ENCODE results near the gene ALDOB. TPM values are rescaled to one million over a fixed set of nuclear protein-coding genes. Genes with fewer than 3 reads are reported as not detected.

The ALDOB gene
- total and polyA plus RNA-seq, 2 of the 13 experiments (the other 11 are each of a cell fraction or from before 2014, with no cell fraction given), result 0.29 to 0.97 TPM

- TF ChIP-seq, protein P1, sequence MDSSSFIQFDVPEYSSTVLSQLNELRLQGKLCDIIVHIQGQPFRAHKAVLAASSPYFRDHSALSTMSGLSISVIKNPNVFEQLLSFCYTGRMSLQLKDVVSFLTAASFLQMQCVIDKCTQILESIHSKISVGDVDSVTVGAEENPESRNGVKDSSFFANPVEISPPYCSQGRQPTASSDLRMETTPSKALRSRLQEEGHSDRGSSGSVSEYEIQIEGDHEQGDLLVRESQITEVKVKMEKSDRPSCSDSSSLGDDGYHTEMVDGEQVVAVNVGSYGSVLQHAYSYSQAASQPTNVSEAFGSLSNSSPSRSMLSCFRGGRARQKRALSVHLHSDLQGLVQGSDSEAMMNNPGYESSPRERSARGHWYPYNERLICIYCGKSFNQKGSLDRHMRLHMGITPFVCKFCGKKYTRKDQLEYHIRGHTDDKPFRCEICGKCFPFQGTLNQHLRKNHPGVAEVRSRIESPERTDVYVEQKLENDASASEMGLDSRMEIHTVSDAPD (CRISPR knock-in tag; IDR thresholded peaks at IDR 0.05), result peak; percentile 33; the same call in 1 of the 2 replicates
- TF ChIP-seq FOSL1 (CRISPR knock-in tag; IDR thresholded peaks at IDR 0.05; ENCODE audit: borderline replicate concordance) (no peak), ATF3 (CRISPR knock-in tag; IDR thresholded peaks at IDR 0.05) (no peak), SNAPC4 (CRISPR knock-in tag; IDR thresholded peaks at IDR 0.05) (no peak), ZSCAN9 (CRISPR knock-in tag; IDR thresholded peaks at IDR 0.05; ENCODE audit: borderline replicate concordance) (no peak), KDM3A (CRISPR knock-in tag; IDR thresholded peaks at IDR 0.05; ENCODE audit: low read depth) (0 out of 2 replicates have a peak, but pooled peaks have one; percentile 66), CEBPG (CRISPR knock-in tag; IDR thresholded peaks at IDR 0.05) (no peak), ZNF83 (CRISPR knock-in tag; IDR thresholded peaks at IDR 0.05; ENCODE audit: borderline replicate concordance) (no peak), ZNF75D (CRISPR knock-in tag; IDR thresholded peaks at IDR 0.05; ENCODE audit: borderline replicate concordance) (no peak), CAMTA2 (CRISPR knock-in tag; IDR thresholded peaks at IDR 0.05; ENCODE audit: borderline replicate concordance) (no peak), IKZF1 (IDR thresholded peaks at IDR 0.05) (no peak), ZNF530 (CRISPR knock-in tag; IDR thresholded peaks at IDR 0.05; ENCODE audit: low read depth) (no peak), ZKSCAN8 (CRISPR knock-in tag; IDR thresholded peaks at IDR 0.05; ENCODE audit: borderline replicate concordance) (peak; percentile 71; the same call in 1 of the 2 replicates), ATF7 (IDR thresholded peaks at IDR 0.05) (no peak), ATF7 (CRISPR knock-in tag; IDR thresholded peaks at IDR 0.05) (no peak), TCF7 (IDR thresholded peaks at IDR 0.05; ENCODE audit: low read depth) (0 out of 2 replicates have a peak, but pooled peaks have one; percentile 48)
- TF ChIP-seq, protein P2, sequence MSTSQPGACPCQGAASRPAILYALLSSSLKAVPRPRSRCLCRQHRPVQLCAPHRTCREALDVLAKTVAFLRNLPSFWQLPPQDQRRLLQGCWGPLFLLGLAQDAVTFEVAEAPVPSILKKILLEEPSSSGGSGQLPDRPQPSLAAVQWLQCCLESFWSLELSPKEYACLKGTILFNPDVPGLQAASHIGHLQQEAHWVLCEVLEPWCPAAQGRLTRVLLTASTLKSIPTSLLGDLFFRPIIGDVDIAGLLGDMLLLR (CRISPR knock-in tag; IDR thresholded peaks at IDR 0.05), result no peak
- TF ChIP-seq, protein P3, sequence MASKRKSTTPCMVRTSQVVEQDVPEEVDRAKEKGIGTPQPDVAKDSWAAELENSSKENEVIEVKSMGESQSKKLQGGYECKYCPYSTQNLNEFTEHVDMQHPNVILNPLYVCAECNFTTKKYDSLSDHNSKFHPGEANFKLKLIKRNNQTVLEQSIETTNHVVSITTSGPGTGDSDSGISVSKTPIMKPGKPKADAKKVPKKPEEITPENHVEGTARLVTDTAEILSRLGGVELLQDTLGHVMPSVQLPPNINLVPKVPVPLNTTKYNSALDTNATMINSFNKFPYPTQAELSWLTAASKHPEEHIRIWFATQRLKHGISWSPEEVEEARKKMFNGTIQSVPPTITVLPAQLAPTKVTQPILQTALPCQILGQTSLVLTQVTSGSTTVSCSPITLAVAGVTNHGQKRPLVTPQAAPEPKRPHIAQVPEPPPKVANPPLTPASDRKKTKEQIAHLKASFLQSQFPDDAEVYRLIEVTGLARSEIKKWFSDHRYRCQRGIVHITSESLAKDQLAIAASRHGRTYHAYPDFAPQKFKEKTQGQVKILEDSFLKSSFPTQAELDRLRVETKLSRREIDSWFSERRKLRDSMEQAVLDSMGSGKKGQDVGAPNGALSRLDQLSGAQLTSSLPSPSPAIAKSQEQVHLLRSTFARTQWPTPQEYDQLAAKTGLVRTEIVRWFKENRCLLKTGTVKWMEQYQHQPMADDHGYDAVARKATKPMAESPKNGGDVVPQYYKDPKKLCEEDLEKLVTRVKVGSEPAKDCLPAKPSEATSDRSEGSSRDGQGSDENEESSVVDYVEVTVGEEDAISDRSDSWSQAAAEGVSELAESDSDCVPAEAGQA (IDR thresholded peaks at IDR 0.05; ENCODE audit: low read depth), result no peak
- TF ChIP-seq, protein P3 (CRISPR knock-in tag; IDR thresholded peaks at IDR 0.05; ENCODE audit: borderline replicate concordance), result no peak
Observed at GRCh38 chr9:101421653-101422065, 13.9 kb downstream of the ALDOB start (continued).
